Measurements from ENCODE around the gene PKP1.

The PKP1 gene

GRCh38 chr1:201376464-201377374 lies 93.4 kb downstream of the PKP1 start:
- DNase-seq, result no peak

GRCh38 chr1:201377611-201378092 lies 94.3 kb downstream of the PKP1 start, which contains the start of gene TNNT2:
TSS of gene TNNT2 (minus strand) at chr1:201377680. CDS start at chr1:201373254, 4,426 bp downstream.
- DNase-seq, result no peak

- DNase-seq, result no peak
Measured at GRCh38 chr1:201378804-201379203, 95.5 kb downstream of the PKP1 start.

DNA sequence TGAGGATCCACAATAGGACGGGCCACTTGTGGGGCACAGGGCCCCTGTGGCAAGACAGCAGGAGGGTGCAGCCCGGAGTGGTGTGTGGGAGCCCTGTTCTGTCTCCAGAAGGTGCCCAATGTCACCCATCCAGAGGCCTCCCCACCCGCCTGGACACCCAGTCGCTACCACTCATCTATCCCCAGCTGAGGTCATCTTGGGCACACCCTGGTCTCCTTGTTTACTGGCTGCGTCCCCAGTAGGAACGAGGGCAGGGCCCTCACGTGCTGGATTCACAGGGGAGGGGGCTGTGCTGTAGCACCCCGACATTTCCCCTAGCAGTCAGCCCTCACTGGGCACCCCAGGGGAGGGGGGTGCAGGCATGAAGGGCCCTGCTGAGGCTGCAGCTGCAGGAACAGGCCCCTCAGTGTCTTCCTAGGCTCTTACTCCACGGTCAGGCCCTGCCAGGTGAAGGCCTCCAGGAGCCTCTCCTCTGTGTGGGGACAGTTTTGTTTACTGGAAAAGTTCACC lies 96.5 kb downstream of the PKP1 start:
- no peak for DNase-seq

GRCh38 chr1:201381130-201381529 lies 97.8 kb downstream of the PKP1 start:
- DNase-seq, result peak; percentile 68

Data from NCI-H1436 (cell line).